ENCODE results near the gene DBN1. TPM values are rescaled to one million over a fixed set of nuclear protein-coding genes. Genes with fewer than 3 reads are reported as not detected.

DBN1 gene
- total and polyA plus RNA-seq, 2 of the 8 experiments (the other 6 are each of a cell fraction or from before 2014, with no cell fraction given), result 168 to 333 TPM

DNA sequence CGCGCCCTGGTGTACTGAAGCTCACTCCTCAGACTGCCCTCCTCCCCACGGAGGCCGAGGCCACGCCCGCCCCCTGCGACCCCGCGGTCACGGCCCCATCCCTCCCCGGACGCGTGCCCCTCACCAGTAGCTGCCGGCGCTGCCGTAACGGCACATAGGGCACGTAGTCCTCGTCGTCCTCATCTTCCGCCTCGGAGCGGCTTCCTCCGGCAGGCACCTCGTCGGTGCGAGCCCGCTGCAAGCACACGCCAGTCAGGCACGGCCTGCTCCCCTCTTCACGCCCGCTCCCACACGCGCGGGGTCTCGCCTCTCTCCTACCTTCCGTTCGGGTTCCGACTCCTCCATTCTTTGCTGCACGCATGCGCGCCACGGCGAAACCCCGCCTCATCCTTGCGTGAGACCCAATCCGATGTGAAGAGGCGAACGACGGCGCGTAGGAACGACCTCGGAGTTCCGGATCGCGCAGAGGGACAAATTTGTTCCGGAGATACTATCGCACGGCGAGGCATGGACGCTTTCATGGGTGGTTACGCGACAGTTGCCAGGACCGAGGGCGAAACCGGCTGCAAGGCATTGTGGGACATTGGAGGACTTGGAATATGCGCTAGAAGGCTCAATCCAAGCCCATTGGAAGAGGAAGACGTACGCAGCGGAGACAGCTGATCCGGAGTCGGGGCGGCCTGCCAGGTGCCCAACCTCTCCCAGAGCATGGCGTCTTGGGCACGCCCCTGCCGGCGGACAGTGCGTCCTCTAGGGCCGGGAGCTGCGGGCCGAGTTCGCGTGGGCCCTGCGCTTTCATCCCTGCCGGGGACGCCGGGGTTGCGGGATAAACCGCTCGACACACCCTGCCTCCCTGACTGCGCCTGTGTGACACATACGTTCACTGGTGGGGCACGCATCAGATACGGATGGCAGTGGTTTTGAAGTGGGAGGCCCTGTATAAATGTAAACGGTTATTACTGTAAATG, 43.5 kb upstream of the DBN1 start, which contains the start of gene DDX41 (continued):
- TF ChIP-seq GTF2F1 (IDR thresholded peaks at IDR 0.05; ENCODE audit: borderline replicate concordance, low read depth, low read length), result 0 out of 2 replicates have a peak, but pooled peaks have one; percentile 43
